SK-N-SH (cell line): ENCODE measurements around the gene SLAMF6. TPM values are rescaled to one million over a fixed set of nuclear protein-coding genes. Genes with fewer than 3 reads are reported as not detected.

Experiments used
- CTCF ChIA-PET: fragments of 300-600, 350-600 bp; formaldehyde crosslinking; extraction: SDS; loops from one replicate; lab custom pipeline; 2021; lab: Yijun Ruan, JAX
- POLR2A ChIA-PET: fragments of 350-600 bp; sonication (Branson Sonifier 250); formaldehyde crosslinking; extraction: SDS; loops from one replicate; lab custom pipeline; 2020; ENCODE audit warnings: antibody characterized with exemption, inconsistent platforms; lab: Yijun Ruan, JAX
- DNase-seq: peaks from one replicate; pipeline ENCODE4 v3.0.0; 2012
- H2AFZ ChIP-seq: fragments of 200-600 bp; sonication (generic); 2 replicates; pipeline ENCODE4 v1.8.1; 2016; ENCODE audit warnings: antibody characterized with exemption, mild to moderate bottlenecking, low read depth
- H3F3A ChIP-seq: fragments of 200-600 bp; sonication (generic); replicated peaks from 2 replicates; pipeline ENCODE3; 2016; ENCODE audit warnings: antibody characterized with exemption, mild to moderate bottlenecking; ENCODE audit not compliant: insufficient read depth
- H3K27ac ChIP-seq, 2 experiments: fragments of 200-500 bp in 1 of 2; fragments of 200-600 bp in 1 of 2; sonication (Bioruptor generic) in 1 of 2; sonication (generic), shearing (Covaris generic) in 1 of 2; 2 replicates each; pipeline versions ENCODE4 v1.5.1 to v1.6.1; 2014 to 2016; ENCODE audit warnings: low read depth in 2 of 2, inconsistent platforms in 1 of 2, low read length in 1 of 2, mild to moderate bottlenecking in 1 of 2, mixed read lengths in 1 of 2
- H3K27me3 ChIP-seq: fragments of 200-600 bp; sonication (generic), shearing (Covaris generic); 2 replicates; pipeline ENCODE4 v1.6.1; 2016; ENCODE audit warnings: mixed run types; ENCODE audit not compliant: insufficient read depth
- H3K36me3 ChIP-seq, 2 experiments: fragments of 200-500 bp in 1 of 2; fragments of 200-600 bp in 1 of 2; sonication (Bioruptor generic) in 1 of 2; sonication (generic) in 1 of 2; replicated peaks in 1 of 2; 2 replicates each; pipeline versions ENCODE3 to v1.5.1; 2014 to 2016; ENCODE audit warnings: low read length in 1 of 2, mild to moderate bottlenecking in 1 of 2; ENCODE audit not compliant: insufficient read depth in 2 of 2, control insufficient read depth in 1 of 2
- H3K4me1 ChIP-seq, 2 experiments: fragments of 200-500 bp in 1 of 2; fragments of 200-600 bp in 1 of 2; sonication (Bioruptor generic) in 1 of 2; sonication (generic), shearing (Covaris generic) in 1 of 2; 2 replicates each; pipeline versions ENCODE4 v1.5.1 to v1.6.1; 2014 to 2016; ENCODE audit warnings: low read depth in 1 of 2, low read length in 1 of 2, mixed run types in 1 of 2; ENCODE audit not compliant: insufficient read depth in 2 of 2, control insufficient read depth in 1 of 2
- H3K4me2 ChIP-seq: fragments of 200-600 bp; sonication (generic), shearing (Covaris generic); 2 replicates; pipeline ENCODE4 v1.6.1; 2017; ENCODE audit warnings: mixed run types
- H3K4me3 ChIP-seq, 2 experiments: fragments of 200-500 bp in 1 of 2; fragments of 200-600 bp in 1 of 2; sonication (Bioruptor generic) in 1 of 2; sonication (generic), shearing (Covaris generic) in 1 of 2; 2 replicates each; pipeline versions ENCODE4 v1.5.1 to v1.8.1; 2014 to 2016; ENCODE audit warnings: low read depth in 2 of 2, inconsistent platforms in 1 of 2, low read length in 1 of 2, mild to moderate bottlenecking in 1 of 2, mixed read lengths in 1 of 2, moderate library complexity in 1 of 2
- H3K79me2 ChIP-seq: fragments of 200-600 bp; sonication (generic); 2 replicates; pipeline ENCODE4 v1.8.1; 2017; ENCODE audit warnings: mild to moderate bottlenecking; ENCODE audit not compliant: insufficient read depth
- H3K9ac ChIP-seq: fragments of 200-600 bp; sonication (generic); 2 replicates; pipeline ENCODE4 v1.6.1; 2017; ENCODE audit warnings: mixed run types
- H3K9me2 ChIP-seq: fragments of 200-600 bp; sonication (generic); 2 replicates; pipeline ENCODE4 v1.6.1; 2017; ENCODE audit warnings: mixed run types
- H3K9me3 ChIP-seq: fragments of 200-600 bp; sonication (generic); 2 replicates; pipeline ENCODE4 v1.6.1; 2017; ENCODE audit warnings: mixed run types, mild to moderate bottlenecking, moderate library complexity
- H4K20me1 ChIP-seq: fragments of 200-600 bp; sonication (generic); 2 replicates; pipeline ENCODE4 v1.6.1; 2017; ENCODE audit warnings: mild to moderate bottlenecking, mixed run types; ENCODE audit not compliant: insufficient read depth
- CHD2 ChIP-seq: fragments of 150-350 bp; IDR thresholded peaks from 2 replicates; pipeline ENCODE4 v1.6.1; 2018; ENCODE audit warnings: low read length; ENCODE audit not compliant: partially characterized antibody
- CTCF ChIP-seq: fragments of 200-600 bp; sonication (generic); IDR thresholded peaks from 2 replicates; pipeline ENCODE4 v1.6.1; 2017; ENCODE audit warnings: antibody characterized with exemption, mild to moderate bottlenecking, moderate library complexity
- EP300 ChIP-seq, 2 experiments: IDR thresholded peaks; 2 replicates each; pipeline versions ENCODE4 v1.4.0 to v1.6.1; 2012; ENCODE audit warnings: borderline replicate concordance in 1 of 2, low read depth in 1 of 2, low read length in 1 of 2
- FOSL2 ChIP-seq: IDR thresholded peaks from 2 replicates; pipeline ENCODE4 v1.4.0; 2012; ENCODE audit warnings: low read depth, mild to moderate bottlenecking, moderate library complexity, borderline replicate concordance
- FOXJ3 ChIP-seq: sonication (generic); formaldehyde crosslinking; IDR thresholded peaks from 2 replicates; pipeline ENCODE4 v1.5.1; 2020; ENCODE audit warnings: mild to moderate bottlenecking, missing genetic modification reagents
- GABPA ChIP-seq: IDR thresholded peaks from 2 replicates; pipeline ENCODE4 v1.4.0; 2012; ENCODE audit warnings: low read depth, mild to moderate bottlenecking
- JUND ChIP-seq: IDR thresholded peaks from 2 replicates; pipeline ENCODE4 v1.4.0; 2012
- NFIC ChIP-seq: IDR thresholded peaks from 2 replicates; pipeline ENCODE4 v1.4.0; 2012; ENCODE audit warnings: borderline replicate concordance
- PBX3 ChIP-seq: IDR thresholded peaks from 2 replicates; pipeline ENCODE4; 2012
- RAD21 ChIP-seq: IDR thresholded peaks from 2 replicates; pipeline ENCODE4 v1.6.1; 2012; ENCODE audit warnings: mild to moderate bottlenecking, low read length
- RCOR1 ChIP-seq: fragments of 150-350 bp; IDR thresholded peaks from 2 replicates; pipeline ENCODE4 v1.6.1; 2017; ENCODE audit warnings: antibody characterized with exemption, low read length
- REST ChIP-seq: IDR thresholded peaks from 2 replicates; pipeline ENCODE4 v1.6.1; 2012; ENCODE audit warnings: mild to moderate bottlenecking, low read depth, low read length, moderate library complexity
- RXRA ChIP-seq: IDR thresholded peaks from 2 replicates; pipeline ENCODE4 v1.4.0; 2012; ENCODE audit warnings: low read depth, mild to moderate bottlenecking, borderline replicate concordance
- SIN3A ChIP-seq: IDR thresholded peaks from 2 replicates; pipeline ENCODE4 v1.6.1; 2012; ENCODE audit warnings: low read depth, mild to moderate bottlenecking, low read length, moderate library complexity, borderline replicate concordance
- TEAD4 ChIP-seq: IDR thresholded peaks from 2 replicates; pipeline ENCODE4 v1.4.0; 2012; ENCODE audit warnings: mild to moderate bottlenecking, borderline replicate concordance; ENCODE audit not compliant: insufficient read depth
- WGBS: methylation state at CpG from one replicate; pipeline ENCODE4 v1.1.6; 2017; ENCODE audit warnings: low lambda C conversion rate; 5-methylcytosine and 5-hydroxymethylcytosine counted together
- polyA plus RNA-seq, 3 experiments: library from polyadenylated mRNA; depleted of rRNA; stranded (reverse); fragments of >200 nt; gene quantifications; 2 replicates each; pipeline ENCODE4 v1.2.3, GENCODE V29; 2012
- TF ChIP-seq, protein P1 (sequence below): IDR thresholded peaks from 2 replicates; pipeline ENCODE4 v1.4.0; 2012; ENCODE audit warnings: low read depth, borderline replicate concordance
- TF ChIP-seq, protein P2 (sequence below): fragments of 150-350 bp; IDR thresholded peaks from 2 replicates; pipeline ENCODE4 v1.6.1; 2017; ENCODE audit warnings: antibody characterized with exemption, low read length, low read depth, borderline replicate concordance

Gene SLAMF6
- polyA plus RNA-seq, 1 of the 3 experiments (the other 2 are of a cell fraction): not detected

- no peaks in the 10 kb centered on the region; the same call in 1 of the 2 replicates for H3K27me3 ChIP-seq
- ChIA-PET POLR2A (no interaction called here), CTCF (no interaction called here)
- H3K9me2 ChIP-seq: no peaks in the 10 kb centered on the region
- no peak overlapping the region for H3K9ac ChIP-seq
- H3F3A ChIP-seq: no peaks in the 10 kb centered on the region
- no peaks in the 10 kb centered on the region for H4K20me1 ChIP-seq
- H3K9me3 ChIP-seq: no peaks in the 10 kb centered on the region
- no peak overlapping the region for H2AFZ ChIP-seq
- no peaks in the 10 kb centered on the region for H3K79me2 ChIP-seq
- no peak for DNase-seq
- no peak for TF ChIP-seq GABPA
- no peak for TF ChIP-seq RCOR1
- no peak for TF ChIP-seq PBX3
- H3K36me3 ChIP-seq: no peaks in the 10 kb centered on the region
- 5% methylated on average over 2 of the region's 2 CpGs for whole genome bisulfite sequencing
- no peaks in the 10 kb centered on the region for H3K4me1 ChIP-seq
- H3K4me3 ChIP-seq: no peak overlapping the region
- H3K4me2 ChIP-seq: no peak overlapping the region
- H3K27ac ChIP-seq: no peak overlapping the region
Measured at GRCh38 chr1:160483505-160484185, 39.4 kb downstream of the SLAMF6 start.

DNA sequence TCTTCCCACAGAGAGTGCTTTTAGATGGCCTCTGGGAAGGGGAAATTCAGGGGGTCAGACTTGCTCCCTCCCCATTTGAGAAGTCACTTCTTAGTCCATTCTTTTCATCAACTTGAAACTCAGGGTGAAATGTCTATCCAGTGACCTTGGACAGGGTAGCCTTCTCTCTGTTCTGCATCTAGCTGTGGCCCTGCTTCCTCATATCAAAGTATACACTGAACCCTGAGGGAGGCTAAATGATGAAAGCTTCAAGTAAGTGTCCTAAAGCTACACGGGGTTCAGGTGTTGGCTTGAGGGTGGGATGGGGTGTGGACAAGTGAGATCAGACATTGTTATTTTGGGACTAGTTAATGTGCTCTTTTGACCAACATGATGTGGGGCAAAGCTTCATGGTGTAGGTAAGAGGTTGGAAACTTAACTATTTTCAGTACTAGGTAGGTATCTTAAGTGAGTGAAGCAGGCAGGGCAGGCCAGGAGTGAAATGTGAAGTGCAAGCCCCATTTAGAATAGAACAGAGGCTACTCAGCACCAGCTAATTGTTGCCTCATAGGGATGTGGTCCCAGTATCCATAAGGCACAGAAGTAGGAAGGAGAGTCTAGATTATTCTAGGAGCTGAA lies 41.0 kb downstream of the SLAMF6 start:
- DNase-seq: no peak
- H3K27me3 ChIP-seq: no peaks in the 10 kb centered on the region; the same call in 1 of the 2 replicates
- H3K79me2 ChIP-seq: no peaks in the 10 kb centered on the region
- ChIA-PET CTCF (interaction anchor here (1.2 kb wide), 1 partner anchor 16 kb away, joined by 4 read pairs; no protein-coding TSS in a partner anchor), POLR2A (no interaction called here)
- H3K9me2 ChIP-seq: no peaks in the 10 kb centered on the region
- no peak overlapping the region for H3K27ac ChIP-seq
- no peak overlapping the region for H3K4me2 ChIP-seq
- no peaks in the 10 kb centered on the region for H3K36me3 ChIP-seq
- 0% methylated on average over 1 of the region's 1 CpG for WGBS
- no peak overlapping the region for H3K4me3 ChIP-seq
- H3K4me1 ChIP-seq: no peaks in the 10 kb centered on the region
- no peak overlapping the region for H3K9ac ChIP-seq
- H2AFZ ChIP-seq: no peak overlapping the region
- no peaks in the 10 kb centered on the region for H3K9me3 ChIP-seq
- no peaks in the 10 kb centered on the region for H4K20me1 ChIP-seq
- no peaks in the 10 kb centered on the region for H3F3A ChIP-seq
- TF ChIP-seq, protein P1, sequence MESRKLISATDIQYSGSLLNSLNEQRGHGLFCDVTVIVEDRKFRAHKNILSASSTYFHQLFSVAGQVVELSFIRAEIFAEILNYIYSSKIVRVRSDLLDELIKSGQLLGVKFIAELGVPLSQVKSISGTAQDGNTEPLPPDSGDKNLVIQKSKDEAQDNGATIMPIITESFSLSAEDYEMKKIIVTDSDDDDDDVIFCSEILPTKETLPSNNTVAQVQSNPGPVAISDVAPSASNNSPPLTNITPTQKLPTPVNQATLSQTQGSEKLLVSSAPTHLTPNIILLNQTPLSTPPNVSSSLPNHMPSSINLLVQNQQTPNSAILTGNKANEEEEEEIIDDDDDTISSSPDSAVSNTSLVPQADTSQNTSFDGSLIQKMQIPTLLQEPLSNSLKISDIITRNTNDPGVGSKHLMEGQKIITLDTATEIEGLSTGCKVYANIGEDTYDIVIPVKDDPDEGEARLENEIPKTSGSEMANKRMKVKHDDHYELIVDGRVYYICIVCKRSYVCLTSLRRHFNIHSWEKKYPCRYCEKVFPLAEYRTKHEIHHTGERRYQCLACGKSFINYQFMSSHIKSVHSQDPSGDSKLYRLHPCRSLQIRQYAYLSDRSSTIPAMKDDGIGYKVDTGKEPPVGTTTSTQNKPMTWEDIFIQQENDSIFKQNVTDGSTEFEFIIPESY: no peak
- TF ChIP-seq REST (no peak), FOSL2 (no peak), RXRA (no peak), RAD21 (no peak), EP300 (IDR thresholded peaks at IDR 0.05; ENCODE audit: borderline replicate concordance in 1 of 2, low read depth in 1 of 2, low read length in 1 of 2) (no peak), TEAD4 (no peak), NFIC (no peak), JUND (no peak), CTCF (no peak), CHD2 (no peak), SIN3A (no peak), FOXJ3 (no peak)
- TF ChIP-seq, protein P2, sequence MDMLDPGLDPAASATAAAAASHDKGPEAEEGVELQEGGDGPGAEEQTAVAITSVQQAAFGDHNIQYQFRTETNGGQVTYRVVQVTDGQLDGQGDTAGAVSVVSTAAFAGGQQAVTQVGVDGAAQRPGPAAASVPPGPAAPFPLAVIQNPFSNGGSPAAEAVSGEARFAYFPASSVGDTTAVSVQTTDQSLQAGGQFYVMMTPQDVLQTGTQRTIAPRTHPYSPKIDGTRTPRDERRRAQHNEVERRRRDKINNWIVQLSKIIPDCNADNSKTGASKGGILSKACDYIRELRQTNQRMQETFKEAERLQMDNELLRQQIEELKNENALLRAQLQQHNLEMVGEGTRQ: no peak
